Upper lobe of left lung (tissue), 4 donors: ENCODE measurements around the gene TMEM109.

Experiments used
- CTCF ChIP-seq, 6 experiments: fragments of 450-650 bp in 4 of 6; fragments of 200-600 bp in 2 of 6; sonication (generic) in 2 of 6; IDR thresholded peaks; one replicate each; pipeline ENCODE4 v1.5.1; 2016 to 2019; ENCODE audit warnings: antibody characterized with exemption in 6 of 6
- EP300 ChIP-seq, 4 donors: sonication (generic); formaldehyde crosslinking; IDR thresholded peaks; one replicate each; pipeline ENCODE4 v1.5.1; 2017; ENCODE audit warnings: antibody characterized with exemption in 4 of 4, control low read depth in 2 of 4
- POLR2A ChIP-seq, 4 donors: fragments of 450-650 bp; IDR thresholded peaks; one replicate each; pipeline ENCODE4 v1.5.1; 2016 to 2017; ENCODE audit warnings: antibody characterized with exemption in 4 of 4, mild to moderate bottlenecking in 2 of 4

DNA sequence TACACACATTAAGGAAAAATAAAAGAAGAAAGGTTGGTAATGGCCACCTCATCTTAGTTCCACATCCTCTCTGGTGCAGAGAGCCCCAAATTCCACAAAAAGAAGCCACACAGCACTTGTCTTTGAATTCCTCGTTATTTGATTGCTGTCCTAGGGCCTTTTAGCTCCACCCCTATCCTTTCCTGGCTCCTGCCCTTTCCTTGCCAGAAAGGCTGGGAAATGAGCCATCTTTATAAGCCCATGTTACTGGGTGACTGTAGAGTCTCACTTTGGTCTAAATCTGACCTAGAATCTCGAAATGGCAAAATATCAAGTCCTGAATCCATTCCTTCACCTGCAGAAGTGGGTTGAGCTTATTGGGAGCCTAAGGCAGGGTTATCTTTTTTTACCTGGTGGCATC is 6.0 kb downstream of the TMEM109 start:
- TF ChIP-seq EP300 (IDR thresholded peaks at IDR 0.05) (no peak), CTCF (IDR thresholded peaks at IDR 0.05) (no peak), POLR2A (IDR thresholded peaks at IDR 0.05) (no peak)
